ENCODE results near the gene LOXL3. TPM values are rescaled to one million over a fixed set of nuclear protein-coding genes. Genes with fewer than 3 reads are reported as not detected.
A peak's percentile ranks its signal among the peaks of the same experiment; 100 is the strongest.

LOXL3 gene
- total RNA-seq, 1 donor from 2014 or later = 68.1 TPM

GRCh38 chr2:74510272-74510671 lies 43.5 kb downstream of the LOXL3 start:
- DNase-seq (ENCODE audit: low spot score) = no peak

- peak; percentile 29 for DNase-seq (ENCODE audit: low spot score)
Measured at GRCh38 chr2:74507926-74508520, 45.7 kb downstream of the LOXL3 start.

- peak; percentile 99 for DNase-seq (ENCODE audit: low spot score)
Measured at GRCh38 chr2:74507145-74507925, 46.4 kb downstream of the LOXL3 start, which contains the start of gene PCGF1. TSS of gene PCGF1 (minus strand) at chr2:74507695. CDS start at chr2:74507668, 27 bp downstream.

GRCh38 chr2:74505448-74506246 lies 48.1 kb downstream of the LOXL3 start:
- DNase-seq (ENCODE audit: low spot score) = no peak

- no peak for DNase-seq (ENCODE audit: low spot score)
Measured at GRCh38 chr2:74504591-74504990, 49.2 kb downstream of the LOXL3 start.

GRCh38 chr2:74503506-74504475 lies 50.0 kb downstream of the LOXL3 start:
- DNase-seq (ENCODE audit: low spot score) = peak; percentile 41

GRCh38 chr2:74502720-74503505 lies 50.8 kb downstream of the LOXL3 start:
- peak; percentile 87 for DNase-seq (ENCODE audit: low spot score)

GRCh38 chr2:74502147-74502719 lies 51.5 kb downstream of the LOXL3 start:
- no peak for DNase-seq (ENCODE audit: low spot score)

- no peak for DNase-seq (ENCODE audit: low spot score)
Measured at GRCh38 chr2:74501335-74502071, 52.2 kb downstream of the LOXL3 start.

GRCh38 chr2:74500578-74500946 lies 53.2 kb downstream of the LOXL3 start:
- no peak for DNase-seq (ENCODE audit: low spot score)

GRCh38 chr2:74499940-74500577 lies 53.7 kb downstream of the LOXL3 start:
- no peak for DNase-seq (ENCODE audit: low spot score)

- DNase-seq (ENCODE audit: low spot score) = peak; percentile 28
Measured at GRCh38 chr2:74499267-74499939, 54.3 kb downstream of the LOXL3 start, which contains the start of gene LBX2. TSS of gene LBX2 (minus strand) at chr2:74499603. CDS start at chr2:74499537, 66 bp downstream.

GRCh38 chr2:74498500-74499266 lies 55.1 kb downstream of the LOXL3 start:
- no peak for DNase-seq (ENCODE audit: low spot score)

- DNase-seq (ENCODE audit: low spot score) = no peak
Measured at GRCh38 chr2:74497777-74498499, 55.8 kb downstream of the LOXL3 start.

GRCh38 chr2:74496997-74497776 lies 56.6 kb downstream of the LOXL3 start:
- no peak for DNase-seq (ENCODE audit: low spot score)

GRCh38 chr2:74495440-74495839 lies 58.3 kb downstream of the LOXL3 start:
- no peak for DNase-seq (ENCODE audit: low spot score)

Data from umbilical cord (tissue), 2 donors.